OCI-LY7 (cell line): ENCODE measurements around the gene FHIT. TPM values are rescaled to one million over a fixed set of nuclear protein-coding genes. Genes with fewer than 3 reads are reported as not detected.
"Not testable (repeated sequence)": the region's sequence is repeated elsewhere in the genome, so short reads cannot be mapped to it uniquely, and the experiment has no call there.

Experiments used
- BruUV-seq: library from RNA; stranded (reverse); fragments of 400-500 nt; replicated peaks from 2 replicates; lab custom pipeline; 2021; lab: Mats Ljungman, UMichigan
- CTCF ChIA-PET: fragments of 300-600 bp; sonication (Branson Sonifier 250); formaldehyde crosslinking; loops from one replicate; lab custom pipeline; 2022; ENCODE audit warnings: antibody characterized with exemption; ENCODE audit not compliant: unreplicated experiment; lab: Charles Lee
- POLR2A ChIA-PET: fragments of 300-600 bp; sonication (Branson Sonifier 250); formaldehyde crosslinking; loops from one replicate; lab custom pipeline; 2022; ENCODE audit warnings: antibody characterized with exemption; lab: Charles Lee
- DNase-seq: peaks from one replicate; pipeline ENCODE4 v3.0.0-alpha.2; 2015; ENCODE audit warnings: low spot score
- H2AFZ ChIP-seq: fragments of 200-600 bp; sonication (generic), shearing (Covaris generic); 2 replicates; pipeline ENCODE4 v1.6.1; 2014; ENCODE audit warnings: mild to moderate bottlenecking, antibody characterized with exemption, low read length, moderate library complexity
- H3K27ac ChIP-seq: fragments of 200-600 bp; sonication (generic); 2 replicates; pipeline ENCODE4 v1.5.1; 2014; ENCODE audit warnings: mixed run types, low read depth, mild to moderate bottlenecking, moderate library complexity, low read length, inconsistent platforms; ENCODE audit not compliant: poor library complexity, severe bottlenecking
- H3K36me3 ChIP-seq: fragments of 200-600 bp; sonication (generic); 2 replicates; pipeline ENCODE4 v1.6.1; 2014; ENCODE audit warnings: mild to moderate bottlenecking, antibody characterized with exemption, low read length, moderate library complexity, mixed read lengths; ENCODE audit not compliant: insufficient read depth
- H3K4me1 ChIP-seq: fragments of 200-600 bp; sonication (generic); 2 replicates; pipeline ENCODE4 v1.5.1; 2014; ENCODE audit warnings: mild to moderate bottlenecking, low read length; ENCODE audit not compliant: insufficient read depth, poor library complexity, severe bottlenecking
- H3K4me2 ChIP-seq: fragments of 200-600 bp; sonication (generic); 2 replicates; pipeline ENCODE4 v1.6.1; 2014; ENCODE audit warnings: mild to moderate bottlenecking, low read length
- H3K4me3 ChIP-seq: fragments of 200-600 bp; sonication (generic); 2 replicates; pipeline ENCODE4 v1.5.1; 2014; ENCODE audit warnings: mild to moderate bottlenecking, low read depth, low read length; ENCODE audit not compliant: poor library complexity, severe bottlenecking
- H3K79me2 ChIP-seq: fragments of 200-600 bp; sonication (generic); 2 replicates; pipeline ENCODE4 v1.6.1; 2016; ENCODE audit warnings: low read depth, mild to moderate bottlenecking, low read length, moderate library complexity, mixed read lengths; ENCODE audit not compliant: insufficient read depth
- H3K9me2 ChIP-seq: fragments of 200-600 bp; sonication (generic); 2 replicates; pipeline ENCODE4 v1.6.1; 2016; ENCODE audit warnings: mild to moderate bottlenecking, low read length, mixed read lengths; ENCODE audit not compliant: insufficient read depth
- H3K9me3 ChIP-seq: fragments of 200-600 bp; sonication (generic); 2 replicates; pipeline ENCODE4 v1.6.1; 2014; ENCODE audit warnings: mild to moderate bottlenecking, mixed run types, low read length, mixed read lengths
- H4K20me1 ChIP-seq: fragments of 200-600 bp; sonication (generic); 2 replicates; pipeline ENCODE4 v1.6.1; 2014; ENCODE audit warnings: mild to moderate bottlenecking, antibody characterized with exemption, low read length, moderate library complexity, mixed read lengths; ENCODE audit not compliant: insufficient read depth
- CTCF ChIP-seq: fragments of 200-600 bp; sonication (generic); conservative IDR thresholded peaks from 2 replicates; pipeline ENCODE4 v1.5.1; 2014; ENCODE audit warnings: mild to moderate bottlenecking, antibody characterized with exemption, low read length, moderate library complexity, mixed read lengths
- EZH2phosphoT487 ChIP-seq: fragments of 200-600 bp; sonication (generic); IDR thresholded peaks from 2 replicates; pipeline ENCODE4 v1.6.1; 2018; ENCODE audit warnings: low read depth, borderline replicate concordance, mild to moderate bottlenecking, mixed run types, antibody characterized with exemption, low read length, moderate library complexity, mixed read lengths
- intact Hi-C: fragments of 100-400 bp; cut with micrococcal nuclease; formaldehyde crosslinking; loops from one replicate; pipeline ENCODE4 v1.10.0; 2022; ENCODE audit not compliant: unreplicated experiment
- total RNA-seq, 2 experiments: library from RNA; depleted of rRNA in 1 of 2; stranded (reverse); fragments of >200 nt in 1 of 2; shearing (Covaris generic) in 1 of 2; gene quantifications; 2 replicates each; pipeline ENCODE4 v1.2.3, GENCODE V29; 2014 to 2022

FHIT gene
- total RNA-seq, 2 experiments from 2014 or later = 5.0 to 10.9 TPM

- ChIA-PET CTCF (no interaction called here), POLR2A (interaction anchor here (0.5 kb wide), 1 partner anchor 54 kb away, joined by 3 read pairs; no protein-coding TSS in a partner anchor)
- no peak overlapping the region for H3K4me3 ChIP-seq
- no peak overlapping the region for H3K27ac ChIP-seq
- H3K79me2 ChIP-seq = no peaks in the 10 kb centered on the region
- no TSS peak for BruUV-seq
- no peaks in the 10 kb centered on the region for H3K4me1 ChIP-seq
- DNase-seq = no peak
- H4K20me1 ChIP-seq = no peaks in the 10 kb centered on the region
- H3K9me3 ChIP-seq = no peaks in the 10 kb centered on the region
- no peak overlapping the region for H3K4me2 ChIP-seq
- TF ChIP-seq EZH2phosphoT487 (no peak), CTCF (no peak)
- no peaks in the 10 kb centered on the region for H3K36me3 ChIP-seq
- no peaks in the 10 kb centered on the region for H3K9me2 ChIP-seq
- H2AFZ ChIP-seq = no peak overlapping the region
- intact Hi-C loops = no loop called here
Measured at GRCh38 chr3:61194892-61195538, 56.2 kb downstream of the FHIT start.

- TF ChIP-seq CTCF (no peak), EZH2phosphoT487 (no peak)
- Histone ChIP-seq H3K4me2 (no peak overlapping the region), H3K9me3 (no peaks in the 10 kb centered on the region), H3K36me3 (no peaks in the 10 kb centered on the region), H3K4me3 (no peak overlapping the region), H2AFZ (no peak overlapping the region), H4K20me1 (no peaks in the 10 kb centered on the region), H3K9me2 (no peaks in the 10 kb centered on the region), H3K4me1 (no peaks in the 10 kb centered on the region), H3K79me2 (no peaks in the 10 kb centered on the region), H3K27ac (no peak overlapping the region)
- CTCF ChIA-PET = no interaction called here
- POLR2A ChIA-PET = interaction anchor here (0.5 to 0.6 kb wide), 2 partner anchors 94 to 194 kb away, joined by 3 to 4 read pairs; no protein-coding TSS in a partner anchor
- intact Hi-C loops = no loop called here
- BruUV-seq = no TSS peak
- DNase-seq = no peak
Measured at GRCh38 chr3:61192222-61192621, 59.0 kb downstream of the FHIT start.

GRCh38 chr3:61190205-61190604, 61.0 kb downstream of the FHIT start:
- H4K20me1 ChIP-seq, H3K79me2 ChIP-seq, H3K27ac ChIP-seq, CTCF ChIA-PET, H3K4me1 ChIP-seq, BruUV-seq, DNase-seq, POLR2A ChIA-PET, H3K9me3 ChIP-seq, H3K36me3 ChIP-seq, H3K4me3 ChIP-seq, H2AFZ ChIP-seq, H3K9me2 ChIP-seq, intact Hi-C loops, H3K4me2 ChIP-seq: not testable (repeated sequence)
